GM18868 (cell line): ENCODE data around the gene WDR18.
"Not testable (repeated sequence)": the region's sequence is repeated elsewhere in the genome, so short reads cannot be mapped to it uniquely, and the experiment has no call there.

Source experiments
- ATAC-seq: cut with Tn5 transposase; IDR thresholded peaks from one replicate; pipeline ENCODE4 v1.9.1; 2021; ENCODE audit warnings: mild to moderate bottlenecking, moderate library complexity; ENCODE audit not compliant: unreplicated experiment

Gene WDR18

GRCh38 chr19:948842-949496 lies 35.2 kb upstream of the WDR18 start:
- ATAC-seq: no peak

GRCh38 chr19:950352-951066 lies 33.6 kb upstream of the WDR18 start:
- no peak for ATAC-seq

- ATAC-seq: no peak
Measured at GRCh38 chr19:952049-952679, 32.0 kb upstream of the WDR18 start.

GRCh38 chr19:952680-953444 lies 31.3 kb upstream of the WDR18 start:
- ATAC-seq: no peak

GRCh38 chr19:953445-954271 lies 30.5 kb upstream of the WDR18 start:
- ATAC-seq: no peak

- ATAC-seq: no peak
Measured at GRCh38 chr19:954272-954671, 29.9 kb upstream of the WDR18 start.

- no peak for ATAC-seq
Measured at GRCh38 chr19:954672-955494, 29.3 kb upstream of the WDR18 start.

- ATAC-seq: no peak
Measured at GRCh38 chr19:955803-956765, 28.1 kb upstream of the WDR18 start.

- no peak for ATAC-seq
Measured at GRCh38 chr19:956766-957440, 27.2 kb upstream of the WDR18 start.

GRCh38 chr19:957578-957977 lies 26.6 kb upstream of the WDR18 start:
- not testable (repeated sequence) for ATAC-seq

- ATAC-seq: no peak
Measured at GRCh38 chr19:958967-959855, 24.9 kb upstream of the WDR18 start.

- no peak for ATAC-seq
Measured at GRCh38 chr19:960020-960419, 24.1 kb upstream of the WDR18 start.

- ATAC-seq: no peak
Measured at GRCh38 chr19:960601-960938, 23.6 kb upstream of the WDR18 start.

- no peak for ATAC-seq
Measured at GRCh38 chr19:961866-962620, 22.1 kb upstream of the WDR18 start.

GRCh38 chr19:962683-963400 lies 21.3 kb upstream of the WDR18 start:
- no peak for ATAC-seq

- ATAC-seq: no peak
Measured at GRCh38 chr19:963486-963951, 20.6 kb upstream of the WDR18 start.
